CD14-positive monocyte (primary cell): ENCODE results near the gene THSD1. TPM values are rescaled to one million over a fixed set of nuclear protein-coding genes. Genes with fewer than 3 reads are reported as not detected.
"Not testable (repeated sequence)": the region's sequence is repeated elsewhere in the genome, so short reads cannot be mapped to it uniquely, and the experiment has no call there.

Source experiments
- DNase-seq, 3 donors: peaks; one replicate each; pipeline ENCODE4 v3.0.0-alpha.2; 2011 to 2022
- H2AFZ ChIP-seq: 2 replicates; pipeline ENCODE4 v1.6.0; 2012; ENCODE audit warnings: mild to moderate bottlenecking, low read depth, low read length, inconsistent platforms; ENCODE audit not compliant: insufficient read depth, poor library complexity, severe bottlenecking
- H3K27ac ChIP-seq, 2 donors: 1 replicate in 1 of 2; 2 replicates in 1 of 2; pipeline ENCODE4 v1.5.1; 2012 to 2013; ENCODE audit warnings: low read length in 2 of 2, control low read depth in 1 of 2, inconsistent platforms in 1 of 2, low read depth in 1 of 2, mild to moderate bottlenecking in 1 of 2
- H3K27me3 ChIP-seq, 2 donors: one replicate each; pipeline versions ENCODE4 v1.6.0 to v1.6.1; 2011 to 2013; ENCODE audit warnings: low read length in 2 of 2; ENCODE audit not compliant: control insufficient read depth in 2 of 2, insufficient read depth in 2 of 2
- H3K36me3 ChIP-seq, 2 donors: replicated peaks in 1 of 2; 1 replicate in 1 of 2; 2 replicates in 1 of 2; pipeline versions ENCODE4 v1.5.1 to v1.6.1; 2012 to 2013; ENCODE audit warnings: low read length in 2 of 2, control low read depth in 1 of 2, inconsistent platforms in 1 of 2, mild to moderate bottlenecking in 1 of 2; ENCODE audit not compliant: insufficient read depth in 2 of 2, control insufficient read depth in 1 of 2
- H3K4me1 ChIP-seq, 2 donors: 1 replicate in 1 of 2; 2 replicates in 1 of 2; pipeline versions ENCODE4 v1.5.1 to v1.6.1; 2012 to 2013; ENCODE audit warnings: low read length in 2 of 2, control low read depth in 1 of 2, inconsistent platforms in 1 of 2, mild to moderate bottlenecking in 1 of 2, moderate library complexity in 1 of 2; ENCODE audit not compliant: insufficient read depth in 2 of 2, control insufficient read depth in 1 of 2
- H3K4me2 ChIP-seq: replicated peaks from 2 replicates; pipeline ENCODE3; 2012; ENCODE audit warnings: low read length, moderate library complexity, mild to moderate bottlenecking; ENCODE audit not compliant: poor library complexity, severe bottlenecking; ENCODE audit errors: extremely low read depth
- H3K4me3 ChIP-seq, 3 experiments: fragments of 200-600 bp in 1 of 3; sonication (generic) in 1 of 3; replicated peaks in 1 of 3; 1 replicate in 2 of 3; 2 replicates in 1 of 3; pipeline ENCODE4 v1.5.1; 2011 to 2013; ENCODE audit warnings: low read length in 3 of 3, mild to moderate bottlenecking in 3 of 3, control low read depth in 2 of 3, low read depth in 2 of 3, inconsistent platforms in 1 of 3, moderate library complexity in 1 of 3
- H3K79me2 ChIP-seq: 2 replicates; pipeline ENCODE4 v1.6.0; 2012; ENCODE audit warnings: mild to moderate bottlenecking, control low read depth, inconsistent platforms, low read length, moderate library complexity; ENCODE audit not compliant: insufficient read depth
- H3K9ac ChIP-seq: 2 replicates; pipeline ENCODE4 v1.6.0; 2017; ENCODE audit warnings: low read length, mild to moderate bottlenecking; ENCODE audit not compliant: insufficient read depth, poor library complexity, severe bottlenecking
- H3K9me3 ChIP-seq, 2 donors: replicated peaks in 1 of 2; 1 replicate in 1 of 2; 2 replicates in 1 of 2; pipeline versions ENCODE4 v1.5.1 to v1.6.1; 2012 to 2013; ENCODE audit warnings: low read length in 2 of 2, control low read depth in 1 of 2; ENCODE audit not compliant: control insufficient read depth in 1 of 2, insufficient read depth in 1 of 2
- H4K20me1 ChIP-seq: 2 replicates; pipeline ENCODE4 v1.6.0; 2012; ENCODE audit warnings: mild to moderate bottlenecking, low read length, control low read depth, moderate library complexity; ENCODE audit not compliant: insufficient read depth
- H3K27ac Mint-ChIP-seq, 7 donors: one replicate each; pipeline ENCODE4 v1.8.0; 2020; ENCODE audit warnings: mild to moderate bottlenecking in 7 of 7, mixed read lengths in 7 of 7, moderate library complexity in 6 of 7, inconsistent platforms in 2 of 7
- H3K27me3 Mint-ChIP-seq, 3 donors: one replicate each; pipeline ENCODE4 v1.8.0; 2021 to 2022; ENCODE audit warnings: low read depth in 3 of 3, mild to moderate bottlenecking in 3 of 3, mixed read lengths in 3 of 3, moderate library complexity in 3 of 3, inconsistent platforms in 1 of 3
- H3K36me3 Mint-ChIP-seq, 2 donors: one replicate each; pipeline ENCODE4 v1.8.0; 2020; ENCODE audit warnings: mixed read lengths in 2 of 2, inconsistent platforms in 1 of 2, mild to moderate bottlenecking in 1 of 2
- H3K4me1 Mint-ChIP-seq: one replicate; pipeline ENCODE4 v1.8.0; 2020; ENCODE audit warnings: mild to moderate bottlenecking, mixed read lengths
- H3K4me3 Mint-ChIP-seq, 2 donors: one replicate each; pipeline ENCODE4 v1.8.0; 2020; ENCODE audit warnings: mild to moderate bottlenecking in 2 of 2, mixed read lengths in 2 of 2, moderate library complexity in 1 of 2
- H3K9me3 Mint-ChIP-seq, 7 donors: one replicate each; pipeline ENCODE4 v1.8.0; 2020 to 2022; ENCODE audit warnings: mixed read lengths in 7 of 7, mild to moderate bottlenecking in 6 of 7, moderate library complexity in 6 of 7, inconsistent platforms in 2 of 7
- WGBS: methylation state at CpG from one replicate; pipeline ENCODE4 v1.1.5; 2013; ENCODE audit warnings: missing lambda C conversion rate; ENCODE audit not compliant: insufficient coverage; 5-methylcytosine and 5-hydroxymethylcytosine counted together
- intact Hi-C, 2 donors: fragments of 100-400 bp; cut with micrococcal nuclease; formaldehyde crosslinking; loops; one replicate each; pipeline versions ENCODE4 v1.15.0 to v1.15.1; 2023
- polyA plus RNA-seq, 3 donors: library from polyadenylated mRNA; depleted of rRNA in 1 of 3; unstranded in 2 of 3; stranded (reverse) in 1 of 3; fragments of 300-500 nt in 2 of 3; fragments of >200 nt in 1 of 3; fragmentation: Illumina TruSeq in 2 of 3; gene quantifications; 1 replicate in 2 of 3; 2 replicates in 1 of 3; pipeline ENCODE4 v1.2.3, GENCODE V29; 2012 to 2021
- TF ChIP-seq, protein P1 (sequence below): fragments of 200-600 bp; IDR thresholded peaks from one replicate; pipeline ENCODE4 v1.8.0; 2022; ENCODE audit warnings: antibody characterized with exemption, mild to moderate bottlenecking

The THSD1 gene
- polyA plus RNA-seq, 3 donors = 0.52 TPM; not detected in 2

DNA sequence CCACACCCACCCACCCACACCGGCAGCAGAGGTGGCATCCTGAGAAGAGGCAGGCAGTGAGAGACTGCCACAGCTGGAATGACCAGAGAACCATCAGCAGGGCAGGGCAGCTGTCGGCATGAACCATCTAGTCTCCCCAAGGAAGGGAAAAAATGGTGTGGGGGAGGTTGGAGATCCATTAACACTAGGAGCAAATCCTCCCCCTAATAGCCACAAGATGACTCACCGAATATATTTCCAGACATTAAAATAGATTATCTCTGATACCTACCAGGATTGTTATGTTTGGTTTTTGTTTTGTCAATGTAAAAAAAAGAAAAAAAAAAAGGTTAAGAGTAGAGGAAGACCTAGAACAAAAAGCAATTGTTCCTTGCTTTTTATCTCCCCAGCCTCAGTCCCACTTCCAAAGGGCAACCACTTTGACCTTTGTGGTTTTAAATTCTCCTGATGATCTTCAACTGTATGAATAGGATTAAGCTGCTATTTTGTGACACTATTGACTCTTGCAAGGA lies 34.2 kb downstream of the THSD1 start:
- Histone ChIP-seq H2AFZ (no peak overlapping the region), H3K9me3 (no peaks in the 10 kb centered on the region), H3K79me2 (no peaks in the 10 kb centered on the region), H3K4me2 (no peak overlapping the region), H3K27me3 (no peaks in the 10 kb centered on the region), H3K9ac (no peak overlapping the region), H3K4me3 (no peak overlapping the region), H3K4me1 (no peaks in the 10 kb centered on the region), H4K20me1 (no peaks in the 10 kb centered on the region), H3K36me3 (no peaks in the 10 kb centered on the region), H3K27ac (no peak overlapping the region)
- TF ChIP-seq, protein P1, sequence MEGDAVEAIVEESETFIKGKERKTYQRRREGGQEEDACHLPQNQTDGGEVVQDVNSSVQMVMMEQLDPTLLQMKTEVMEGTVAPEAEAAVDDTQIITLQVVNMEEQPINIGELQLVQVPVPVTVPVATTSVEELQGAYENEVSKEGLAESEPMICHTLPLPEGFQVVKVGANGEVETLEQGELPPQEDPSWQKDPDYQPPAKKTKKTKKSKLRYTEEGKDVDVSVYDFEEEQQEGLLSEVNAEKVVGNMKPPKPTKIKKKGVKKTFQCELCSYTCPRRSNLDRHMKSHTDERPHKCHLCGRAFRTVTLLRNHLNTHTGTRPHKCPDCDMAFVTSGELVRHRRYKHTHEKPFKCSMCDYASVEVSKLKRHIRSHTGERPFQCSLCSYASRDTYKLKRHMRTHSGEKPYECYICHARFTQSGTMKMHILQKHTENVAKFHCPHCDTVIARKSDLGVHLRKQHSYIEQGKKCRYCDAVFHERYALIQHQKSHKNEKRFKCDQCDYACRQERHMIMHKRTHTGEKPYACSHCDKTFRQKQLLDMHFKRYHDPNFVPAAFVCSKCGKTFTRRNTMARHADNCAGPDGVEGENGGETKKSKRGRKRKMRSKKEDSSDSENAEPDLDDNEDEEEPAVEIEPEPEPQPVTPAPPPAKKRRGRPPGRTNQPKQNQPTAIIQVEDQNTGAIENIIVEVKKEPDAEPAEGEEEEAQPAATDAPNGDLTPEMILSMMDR = no peak
- WGBS = no CpG with 5 or more reads among the region's 3 CpGs
- Mint-ChIP-seq H3K27ac (no peak overlapping the region), H3K9me3 (no peaks in the 10 kb centered on the region), H3K36me3 (no peaks in the 10 kb centered on the region), H3K27me3 (peaks cover 1 to 4% (median 2%) of the 10 kb centered on the region in 3 donors), H3K4me3 (no peak overlapping the region), H3K4me1 (no peaks in the 10 kb centered on the region)
- DNase-seq = no peak
- intact Hi-C loops = no loop called here

DNA sequence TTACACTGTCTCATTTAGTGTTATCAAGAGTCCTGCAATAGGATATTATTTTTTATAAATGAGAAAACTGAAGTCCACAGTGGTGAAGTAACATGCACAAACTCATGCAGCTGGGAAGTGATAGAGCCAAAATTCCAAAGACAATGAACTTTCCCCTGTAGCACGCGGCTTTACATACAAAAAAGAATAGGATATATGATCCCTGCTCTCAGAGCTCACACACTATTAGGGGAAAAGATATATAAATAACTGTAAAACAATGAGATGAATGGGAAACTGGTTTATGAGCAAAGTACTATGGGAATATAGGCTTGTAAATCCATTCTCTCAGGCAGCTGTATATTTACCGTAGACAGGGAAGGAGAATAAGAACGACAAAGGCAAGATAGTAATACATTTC lies 39.7 kb downstream of the THSD1 start:
- intact Hi-C loops = no loop called here
- TF ChIP-seq, protein P1 = no peak
- H3K4me1 ChIP-seq = no peaks in the 10 kb centered on the region
- H3K27ac ChIP-seq = no peak overlapping the region
- no peak overlapping the region for H3K27ac Mint-ChIP-seq
- H4K20me1 ChIP-seq = no peaks in the 10 kb centered on the region
- DNase-seq = no peak
- no CpG with 5 or more reads among the region's 4 CpGs for WGBS
- no peak overlapping the region for H3K4me2 ChIP-seq
- H3K4me3 Mint-ChIP-seq = no peak overlapping the region
- H3K79me2 ChIP-seq = no peaks in the 10 kb centered on the region
- no peaks in the 10 kb centered on the region for H3K4me1 Mint-ChIP-seq
- H3K27me3 Mint-ChIP-seq = peaks cover 0 to 2% (median 0%) of the 10 kb centered on the region in 3 donors
- H3K9ac ChIP-seq = no peak overlapping the region
- H3K36me3 Mint-ChIP-seq = no peaks in the 10 kb centered on the region
- peaks cover 0 to 4% (median 0%) of the 10 kb centered on the region in 7 donors for H3K9me3 Mint-ChIP-seq
- no peaks in the 10 kb centered on the region for H3K36me3 ChIP-seq
- no peaks in the 10 kb centered on the region for H3K27me3 ChIP-seq
- no peak overlapping the region for H3K4me3 ChIP-seq
- no peak overlapping the region for H2AFZ ChIP-seq
- no peaks in the 10 kb centered on the region for H3K9me3 ChIP-seq

DNA sequence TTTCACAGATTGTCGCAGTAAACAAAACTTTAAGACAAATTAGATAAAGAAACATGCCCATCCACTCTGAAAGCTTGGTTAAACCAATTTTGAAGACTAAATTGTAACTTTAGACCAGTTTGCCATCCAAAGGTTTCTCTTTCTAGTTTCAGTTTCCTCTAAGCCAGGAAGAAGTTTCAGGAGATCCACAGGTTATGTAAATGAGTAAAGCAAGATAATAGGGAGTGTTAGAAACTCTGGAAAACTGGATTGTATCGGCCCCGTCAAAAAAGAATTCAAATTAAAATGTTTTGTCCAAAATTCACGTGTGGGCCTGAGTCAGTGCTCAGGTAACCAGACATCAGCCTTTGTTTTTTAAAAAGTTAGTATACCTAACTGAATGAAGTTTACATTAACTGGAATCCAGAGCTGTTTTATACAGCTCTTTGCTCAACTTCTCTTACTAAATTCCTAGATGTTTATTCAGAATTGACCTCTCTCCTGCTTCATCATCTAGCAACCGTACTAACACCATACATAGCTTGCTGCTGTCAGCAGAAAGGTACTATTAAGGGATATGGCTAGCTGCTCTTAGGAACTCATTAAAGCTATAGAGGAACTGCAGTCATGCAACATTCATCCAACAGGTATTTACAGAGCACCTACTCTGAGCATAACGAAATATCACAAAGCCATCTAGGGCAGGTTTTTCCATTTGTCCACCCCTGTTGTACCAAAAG lies 43.6 kb downstream of the THSD1 start:
- H3K4me3 ChIP-seq, H3K27me3 ChIP-seq, H2AFZ ChIP-seq, H3K9ac ChIP-seq, H3K9me3 ChIP-seq, H3K4me1 Mint-ChIP-seq, H3K36me3 ChIP-seq, H4K20me1 ChIP-seq, H3K9me3 Mint-ChIP-seq, H3K4me3 Mint-ChIP-seq, H3K4me2 ChIP-seq, H3K36me3 Mint-ChIP-seq, intact Hi-C loops, H3K27ac Mint-ChIP-seq, H3K27ac ChIP-seq, H3K27me3 Mint-ChIP-seq, H3K79me2 ChIP-seq, H3K4me1 ChIP-seq, DNase-seq: not testable (repeated sequence)
- no CpG with 5 or more reads among the region's 6 CpGs for WGBS
